ENCODE results near the gene SEMA3A.

DNA sequence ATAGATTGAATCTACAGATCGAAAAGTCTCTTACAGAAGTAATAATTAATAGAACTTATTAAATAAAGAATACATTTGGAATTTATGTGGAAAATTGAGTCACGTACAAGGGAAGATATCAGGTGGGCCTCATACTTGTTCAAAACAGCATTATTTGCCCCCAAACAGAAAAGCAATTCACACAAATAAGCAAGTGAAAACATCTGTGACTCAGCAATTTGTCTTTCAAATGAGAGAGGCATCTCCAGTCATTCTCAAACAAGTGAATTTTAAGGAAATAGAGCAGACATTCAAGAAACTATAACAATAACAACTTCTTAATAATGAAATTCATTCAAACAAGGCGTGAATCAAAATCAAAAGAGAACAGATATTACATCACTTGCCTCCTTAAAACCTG, 50.1 kb downstream of the SEMA3A start:
- TF ChIP-seq, protein P1, sequence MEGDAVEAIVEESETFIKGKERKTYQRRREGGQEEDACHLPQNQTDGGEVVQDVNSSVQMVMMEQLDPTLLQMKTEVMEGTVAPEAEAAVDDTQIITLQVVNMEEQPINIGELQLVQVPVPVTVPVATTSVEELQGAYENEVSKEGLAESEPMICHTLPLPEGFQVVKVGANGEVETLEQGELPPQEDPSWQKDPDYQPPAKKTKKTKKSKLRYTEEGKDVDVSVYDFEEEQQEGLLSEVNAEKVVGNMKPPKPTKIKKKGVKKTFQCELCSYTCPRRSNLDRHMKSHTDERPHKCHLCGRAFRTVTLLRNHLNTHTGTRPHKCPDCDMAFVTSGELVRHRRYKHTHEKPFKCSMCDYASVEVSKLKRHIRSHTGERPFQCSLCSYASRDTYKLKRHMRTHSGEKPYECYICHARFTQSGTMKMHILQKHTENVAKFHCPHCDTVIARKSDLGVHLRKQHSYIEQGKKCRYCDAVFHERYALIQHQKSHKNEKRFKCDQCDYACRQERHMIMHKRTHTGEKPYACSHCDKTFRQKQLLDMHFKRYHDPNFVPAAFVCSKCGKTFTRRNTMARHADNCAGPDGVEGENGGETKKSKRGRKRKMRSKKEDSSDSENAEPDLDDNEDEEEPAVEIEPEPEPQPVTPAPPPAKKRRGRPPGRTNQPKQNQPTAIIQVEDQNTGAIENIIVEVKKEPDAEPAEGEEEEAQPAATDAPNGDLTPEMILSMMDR (IDR thresholded peaks at IDR 0.05) = no peak
- TF ChIP-seq POLR2A (IDR thresholded peaks at IDR 0.05) = no peak

Data from heart left ventricle (tissue), 13 donors.